ENCODE measurements around the gene IL34.
A peak's percentile ranks its signal among the peaks of the same experiment; 100 is the strongest.

The IL34 gene

GRCh38 chr16:70659953-70660671 is 13.8 kb downstream of the IL34 start:
- no peaks in the 10 kb centered on the region for H3K27me3 ChIP-seq (ENCODE audit: insufficient read depth, poor library complexity, severe bottlenecking)
- DNase-seq (ENCODE audit: low read depth in 1 of 2, low spot score in 1 of 2), result no peak
- H3K4me3 ChIP-seq (replicated peaks; ENCODE audit: insufficient read depth, low read length), result no peak overlapping the region
- 0 out of 2 replicates have a peak, but pooled peaks have one; percentile 13 for TF ChIP-seq POLR2AphosphoS5 (IDR thresholded peaks at IDR 0.05; ENCODE audit: low read depth)
- no peak for TF ChIP-seq CTCF (IDR thresholded peaks at IDR 0.05; ENCODE audit: insufficient read depth, low read length)
- H3K27ac ChIP-seq (replicated peaks), result no peak overlapping the region

DNA sequence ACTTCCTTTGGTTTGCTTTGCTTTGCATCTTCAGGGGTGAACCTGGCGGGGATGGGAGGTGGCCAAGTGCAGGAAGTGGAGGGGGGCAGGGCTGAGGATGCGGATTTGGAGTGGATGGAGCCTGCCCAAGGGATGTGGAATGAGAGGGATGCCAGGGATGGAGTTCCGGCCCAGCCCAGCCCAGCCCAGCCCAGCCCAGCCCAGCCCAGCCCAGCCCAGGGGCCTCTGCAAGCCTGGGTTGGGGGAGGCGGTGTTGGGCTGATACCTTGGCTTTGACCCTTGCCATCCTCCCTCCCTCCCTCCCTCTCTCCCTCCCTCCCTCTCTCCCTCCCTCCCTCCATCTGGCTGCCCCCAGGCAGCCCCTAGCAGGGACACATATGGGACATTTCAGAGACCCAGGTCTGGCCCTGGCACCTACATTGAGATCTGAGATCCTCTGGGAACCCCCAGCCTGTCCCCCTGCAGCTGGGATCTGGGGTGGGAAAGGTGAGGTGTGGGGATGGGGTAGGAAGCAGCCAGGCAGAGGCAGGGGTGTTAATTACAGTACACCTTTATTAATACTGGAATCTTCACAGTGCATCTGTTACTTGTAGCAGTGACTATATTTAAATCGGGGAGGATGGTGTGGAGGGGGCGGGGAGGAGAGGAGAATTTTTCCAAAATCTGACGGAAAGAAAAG is 14.5 kb downstream of the IL34 start:
- TF ChIP-seq POLR2AphosphoS5 (IDR thresholded peaks at IDR 0.05; ENCODE audit: low read depth) (0 out of 2 replicates have a peak, but pooled peaks have one; percentile 8), SPI1 (IDR thresholded peaks at IDR 0.05; ENCODE audit: borderline replicate concordance, low read depth) (no peak)
- no peak for DNase-seq (ENCODE audit: low read depth in 1 of 2, low spot score in 1 of 2)
- Histone ChIP-seq H3K27ac (replicated peaks) (no peak overlapping the region), H3K4me3 (replicated peaks; ENCODE audit: insufficient read depth, low read length) (no peak overlapping the region), H3K27me3 (ENCODE audit: insufficient read depth, poor library complexity, severe bottlenecking) (no peaks in the 10 kb centered on the region)

- TF ChIP-seq CTCF (IDR thresholded peaks at IDR 0.05; ENCODE audit: insufficient read depth, low read length) (no peak), POLR2AphosphoS5 (IDR thresholded peaks at IDR 0.05; ENCODE audit: low read depth) (no peak), SPI1 (IDR thresholded peaks at IDR 0.05; ENCODE audit: borderline replicate concordance, low read depth) (no peak), GABPA (IDR thresholded peaks at IDR 0.05; ENCODE audit: low read depth) (no peak)
- TF ChIP-seq, protein P1, sequence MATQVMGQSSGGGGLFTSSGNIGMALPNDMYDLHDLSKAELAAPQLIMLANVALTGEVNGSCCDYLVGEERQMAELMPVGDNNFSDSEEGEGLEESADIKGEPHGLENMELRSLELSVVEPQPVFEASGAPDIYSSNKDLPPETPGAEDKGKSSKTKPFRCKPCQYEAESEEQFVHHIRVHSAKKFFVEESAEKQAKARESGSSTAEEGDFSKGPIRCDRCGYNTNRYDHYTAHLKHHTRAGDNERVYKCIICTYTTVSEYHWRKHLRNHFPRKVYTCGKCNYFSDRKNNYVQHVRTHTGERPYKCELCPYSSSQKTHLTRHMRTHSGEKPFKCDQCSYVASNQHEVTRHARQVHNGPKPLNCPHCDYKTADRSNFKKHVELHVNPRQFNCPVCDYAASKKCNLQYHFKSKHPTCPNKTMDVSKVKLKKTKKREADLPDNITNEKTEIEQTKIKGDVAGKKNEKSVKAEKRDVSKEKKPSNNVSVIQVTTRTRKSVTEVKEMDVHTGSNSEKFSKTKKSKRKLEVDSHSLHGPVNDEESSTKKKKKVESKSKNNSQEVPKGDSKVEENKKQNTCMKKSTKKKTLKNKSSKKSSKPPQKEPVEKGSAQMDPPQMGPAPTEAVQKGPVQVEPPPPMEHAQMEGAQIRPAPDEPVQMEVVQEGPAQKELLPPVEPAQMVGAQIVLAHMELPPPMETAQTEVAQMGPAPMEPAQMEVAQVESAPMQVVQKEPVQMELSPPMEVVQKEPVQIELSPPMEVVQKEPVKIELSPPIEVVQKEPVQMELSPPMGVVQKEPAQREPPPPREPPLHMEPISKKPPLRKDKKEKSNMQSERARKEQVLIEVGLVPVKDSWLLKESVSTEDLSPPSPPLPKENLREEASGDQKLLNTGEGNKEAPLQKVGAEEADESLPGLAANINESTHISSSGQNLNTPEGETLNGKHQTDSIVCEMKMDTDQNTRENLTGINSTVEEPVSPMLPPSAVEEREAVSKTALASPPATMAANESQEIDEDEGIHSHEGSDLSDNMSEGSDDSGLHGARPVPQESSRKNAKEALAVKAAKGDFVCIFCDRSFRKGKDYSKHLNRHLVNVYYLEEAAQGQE (IDR thresholded peaks at IDR 0.05; ENCODE audit: insufficient replicate concordance, low read depth), result no peak
- no peaks in the 10 kb centered on the region for H3K27me3 ChIP-seq (ENCODE audit: insufficient read depth, poor library complexity, severe bottlenecking)
- no peak overlapping the region for H3K27ac ChIP-seq (replicated peaks)
- no peak for DNase-seq (ENCODE audit: low read depth in 1 of 2, low spot score in 1 of 2)
- no peak overlapping the region for H3K4me3 ChIP-seq (replicated peaks; ENCODE audit: insufficient read depth, low read length)
Measured at GRCh38 chr16:70661534-70661917, 15.2 kb downstream of the IL34 start.

DNA sequence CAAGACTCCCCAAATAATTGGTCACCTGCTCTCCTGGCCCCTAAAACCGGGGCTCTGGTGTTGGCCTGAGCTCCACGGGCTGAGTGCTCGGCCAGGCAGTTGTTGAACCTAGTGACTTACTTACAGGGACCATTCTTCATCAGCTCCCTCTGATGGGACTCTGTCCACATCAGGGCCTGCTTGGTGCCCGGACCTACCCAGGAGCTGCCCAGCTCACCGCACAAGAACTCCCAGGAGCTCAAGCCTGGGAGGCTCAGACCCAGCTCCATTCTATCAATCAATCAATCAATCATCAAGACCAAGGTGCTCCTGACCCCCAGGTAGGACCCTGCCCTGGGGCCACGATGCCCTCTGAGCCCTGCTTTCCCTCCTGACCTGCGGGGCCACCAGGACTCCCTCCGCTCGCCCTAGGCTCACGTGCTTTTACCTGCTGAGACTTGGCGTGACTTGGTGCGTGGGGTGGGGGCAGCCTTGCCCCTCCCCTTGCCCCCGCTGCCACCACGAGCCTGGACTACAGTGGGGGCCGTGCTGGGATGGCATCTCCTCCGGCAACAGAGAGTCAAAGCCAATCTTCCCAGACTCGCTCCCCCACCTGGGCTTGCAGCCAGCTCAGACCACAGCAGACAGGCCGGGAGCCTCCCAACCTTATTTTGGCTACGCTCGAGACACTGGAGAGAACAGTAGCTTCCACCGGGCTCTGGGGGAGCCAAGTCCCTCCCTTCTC is 15.7 kb downstream of the IL34 start:
- Histone ChIP-seq H3K27me3 (ENCODE audit: insufficient read depth, poor library complexity, severe bottlenecking) (no peaks in the 10 kb centered on the region), H3K27ac (replicated peaks) (no peak overlapping the region), H3K4me3 (replicated peaks; ENCODE audit: insufficient read depth, low read length) (no peak overlapping the region)
- TF ChIP-seq SPI1 (IDR thresholded peaks at IDR 0.05; ENCODE audit: borderline replicate concordance, low read depth) (no peak), CTCF (IDR thresholded peaks at IDR 0.05; ENCODE audit: insufficient read depth, low read length) (no peak), POLR2AphosphoS5 (IDR thresholded peaks at IDR 0.05; ENCODE audit: low read depth) (no peak; the same call in 1 of the 2 replicates), GABPA (IDR thresholded peaks at IDR 0.05; ENCODE audit: low read depth) (no peak)
- TF ChIP-seq, protein P1 (IDR thresholded peaks at IDR 0.05; ENCODE audit: insufficient replicate concordance, low read depth), result no peak
- no peak for DNase-seq (ENCODE audit: low read depth in 1 of 2, low spot score in 1 of 2)

Data from HL-60 (cell line).